Suprapubic skin (tissue), 4 donors: ENCODE data around the gene AP5B1. TPM values are rescaled to one million over a fixed set of nuclear protein-coding genes. Genes with fewer than 3 reads are reported as not detected.
"Not testable (repeated sequence)": the region's sequence is repeated elsewhere in the genome, so short reads cannot be mapped to it uniquely, and the experiment has no call there.

ENCODE experiments used
- DNase-seq, 2 donors: peaks; one replicate each; pipeline ENCODE4 v3.0.0-alpha.2; 2019; ENCODE audit warnings: low spot score in 2 of 2
- H3K27ac ChIP-seq: fragments of 200-600 bp; sonication (generic); one replicate; pipeline ENCODE4 v1.5.1; 2019
- H3K27me3 ChIP-seq: fragments of 200-600 bp; sonication (generic); one replicate; pipeline ENCODE4 v1.5.1; 2019
- H3K36me3 ChIP-seq: fragments of 200-600 bp; sonication (generic); one replicate; pipeline ENCODE4 v1.5.1; 2019
- H3K4me1 ChIP-seq: fragments of 200-600 bp; sonication (generic); one replicate; pipeline ENCODE4 v1.5.1; 2019
- H3K4me3 ChIP-seq: fragments of 200-600 bp; sonication (generic); one replicate; pipeline ENCODE4 v1.5.1; 2019; ENCODE audit warnings: mild to moderate bottlenecking
- H3K9me3 ChIP-seq: fragments of 200-600 bp; sonication (generic); one replicate; pipeline ENCODE4 v1.5.1; 2019
- EP300 ChIP-seq: sonication (generic); formaldehyde crosslinking; IDR thresholded peaks from one replicate; pipeline ENCODE4 v1.6.1; 2017; ENCODE audit warnings: antibody characterized with exemption
- POLR2A ChIP-seq, 2 donors: fragments of 450-650 bp; IDR thresholded peaks; one replicate each; pipeline ENCODE4 v1.6.1; 2017; ENCODE audit warnings: antibody characterized with exemption in 2 of 2, mild to moderate bottlenecking in 2 of 2, moderate library complexity in 2 of 2
- POLR2AphosphoS5 ChIP-seq, 3 donors: sonication (generic); formaldehyde crosslinking; IDR thresholded peaks; one replicate each; pipeline ENCODE4 v1.6.1; 2017; ENCODE audit warnings: antibody characterized with exemption in 3 of 3
- WGBS: methylation state at CpG from one replicate; pipeline ENCODE4 v1.1.5; 2018; 5-methylcytosine and 5-hydroxymethylcytosine counted together
- total RNA-seq, 4 donors: library from RNA; depleted of rRNA; stranded (reverse); fragments of >200 nt; gene quantifications; one replicate each; pipeline ENCODE4 v1.1.0, GENCODE V29; 2016
- TF ChIP-seq, protein P1 (sequence below), 2 donors: fragments of 200-600 bp in 1 of 2; fragments of 450-650 bp in 1 of 2; sonication (generic) in 1 of 2; IDR thresholded peaks; one replicate each; pipeline ENCODE4 v1.5.1; 2016 to 2019; ENCODE audit warnings: antibody characterized with exemption in 2 of 2, mild to moderate bottlenecking in 1 of 2, moderate library complexity in 1 of 2

The AP5B1 gene
- total RNA-seq, 4 donors from 2014 or later, result 26.3 to 55.9 (median 38.1) TPM

GRCh38 chr11:65736810-65737209 is 44.0 kb downstream of the AP5B1 start:
- no peaks in the 10 kb centered on the region for H3K36me3 ChIP-seq
- no peaks in the 10 kb centered on the region for H3K9me3 ChIP-seq
- no peak for DNase-seq
- no peaks in the 10 kb centered on the region for H3K4me1 ChIP-seq
- TF ChIP-seq, protein P1, sequence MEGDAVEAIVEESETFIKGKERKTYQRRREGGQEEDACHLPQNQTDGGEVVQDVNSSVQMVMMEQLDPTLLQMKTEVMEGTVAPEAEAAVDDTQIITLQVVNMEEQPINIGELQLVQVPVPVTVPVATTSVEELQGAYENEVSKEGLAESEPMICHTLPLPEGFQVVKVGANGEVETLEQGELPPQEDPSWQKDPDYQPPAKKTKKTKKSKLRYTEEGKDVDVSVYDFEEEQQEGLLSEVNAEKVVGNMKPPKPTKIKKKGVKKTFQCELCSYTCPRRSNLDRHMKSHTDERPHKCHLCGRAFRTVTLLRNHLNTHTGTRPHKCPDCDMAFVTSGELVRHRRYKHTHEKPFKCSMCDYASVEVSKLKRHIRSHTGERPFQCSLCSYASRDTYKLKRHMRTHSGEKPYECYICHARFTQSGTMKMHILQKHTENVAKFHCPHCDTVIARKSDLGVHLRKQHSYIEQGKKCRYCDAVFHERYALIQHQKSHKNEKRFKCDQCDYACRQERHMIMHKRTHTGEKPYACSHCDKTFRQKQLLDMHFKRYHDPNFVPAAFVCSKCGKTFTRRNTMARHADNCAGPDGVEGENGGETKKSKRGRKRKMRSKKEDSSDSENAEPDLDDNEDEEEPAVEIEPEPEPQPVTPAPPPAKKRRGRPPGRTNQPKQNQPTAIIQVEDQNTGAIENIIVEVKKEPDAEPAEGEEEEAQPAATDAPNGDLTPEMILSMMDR (IDR thresholded peaks at IDR 0.05), result no peak
- TF ChIP-seq EP300, result no peak
- no peak for TF ChIP-seq POLR2A (IDR thresholded peaks at IDR 0.05)
- no peak for TF ChIP-seq POLR2AphosphoS5 (IDR thresholded peaks at IDR 0.05)
- no peak overlapping the region for H3K4me3 ChIP-seq
- no peaks in the 10 kb centered on the region for H3K27me3 ChIP-seq
- H3K27ac ChIP-seq, result no peak overlapping the region

- not testable (repeated sequence) for H3K4me3 ChIP-seq, H3K27ac ChIP-seq, H3K4me1 ChIP-seq, H3K9me3 ChIP-seq, DNase-seq, H3K27me3 ChIP-seq, H3K36me3 ChIP-seq
- 50% methylated on average over 4 of the region's 4 CpGs for WGBS
Observed at GRCh38 chr11:65735111-65735510, 45.7 kb downstream of the AP5B1 start.

- Histone ChIP-seq H3K36me3 (no peaks in the 10 kb centered on the region), H3K27ac (no peak overlapping the region), H3K9me3 (no peaks in the 10 kb centered on the region), H3K4me1 (no peaks in the 10 kb centered on the region), H3K4me3 (no peak overlapping the region), H3K27me3 (no peaks in the 10 kb centered on the region)
- TF ChIP-seq EP300 (no peak), POLR2AphosphoS5 (IDR thresholded peaks at IDR 0.05) (no peak), POLR2A (IDR thresholded peaks at IDR 0.05) (no peak)
- TF ChIP-seq, protein P1 (IDR thresholded peaks at IDR 0.05), result no peak
- WGBS, result 30% methylated on average over 5 of the region's 5 CpGs
- DNase-seq, result no peak
Observed at GRCh38 chr11:65730461-65730860, 50.3 kb downstream of the AP5B1 start.

GRCh38 chr11:65727865-65728264 is 52.9 kb downstream of the AP5B1 start:
- 98% methylated on average over 6 of the region's 15 CpGs for WGBS
- no peak for DNase-seq

DNA sequence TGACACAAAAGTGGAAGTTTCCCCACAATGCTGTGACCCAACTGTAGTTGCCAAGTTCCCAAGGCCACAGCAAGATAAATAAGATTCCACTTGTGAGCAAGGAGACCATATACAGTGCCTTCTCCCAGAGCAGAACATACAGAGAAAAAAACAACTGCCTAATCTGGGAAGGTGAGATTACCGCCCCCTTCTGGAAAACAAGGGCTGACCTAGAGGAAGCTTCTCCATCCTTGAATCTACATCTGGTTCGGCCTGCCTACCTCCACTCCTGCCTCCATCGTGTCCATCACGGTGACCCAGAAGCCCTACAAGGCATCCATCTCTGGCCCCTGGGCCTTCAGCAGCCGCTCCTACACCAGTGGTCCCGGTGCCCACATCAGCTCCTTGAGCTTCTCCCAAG is 54.1 kb downstream of the AP5B1 start:
- 80% methylated on average over 6 of the region's 6 CpGs for WGBS
- H3K27me3 ChIP-seq, result no peaks in the 10 kb centered on the region

More at GRCh38 chr11:65727865-65728264, 52.9 kb downstream of the AP5B1 start:
- Histone ChIP-seq H3K4me1 (no peaks in the 10 kb centered on the region), H3K27me3 (no peaks in the 10 kb centered on the region), H3K9me3 (no peaks in the 10 kb centered on the region), H3K4me3 (no peak overlapping the region), H3K27ac (no peak overlapping the region), H3K36me3 (no peaks in the 10 kb centered on the region)
- no peak for TF ChIP-seq POLR2AphosphoS5 (IDR thresholded peaks at IDR 0.05)
- TF ChIP-seq EP300, result no peak
- TF ChIP-seq, protein P1 (IDR thresholded peaks at IDR 0.05), result no peak
- no peak for TF ChIP-seq POLR2A (IDR thresholded peaks at IDR 0.05)

More for the DNA sequence above, 54.1 kb downstream of the AP5B1 start:
- no peak overlapping the region for H3K4me3 ChIP-seq
- no peaks in the 10 kb centered on the region for H3K36me3 ChIP-seq
- DNase-seq, result no peak
- no peaks in the 10 kb centered on the region for H3K9me3 ChIP-seq
- H3K27ac ChIP-seq, result no peak overlapping the region
- H3K4me1 ChIP-seq, result no peaks in the 10 kb centered on the region
- no peak for TF ChIP-seq EP300
- TF ChIP-seq, protein P1 (IDR thresholded peaks at IDR 0.05), result no peak
- TF ChIP-seq POLR2AphosphoS5 (IDR thresholded peaks at IDR 0.05), result no peak
- no peak for TF ChIP-seq POLR2A (IDR thresholded peaks at IDR 0.05)

Other genes with a start within 250 kb of the AP5B1 start
- gene LTBP3, start 222.6 kb downstream of the AP5B1 start, total RNA-seq, result 10 to 100 TPM; 65.1 to 86.7 (median 71.0) TPM
- gene ZNRD2, start 210.5 kb downstream of the AP5B1 start, total RNA-seq, result 10 to 100 TPM; 60.9 to 97.4 (median 77.9) TPM
- 100 to 1,000 TPM in 1 of 4 donors, 10 to 100 TPM in 3; 45.2 to 103 (median 72.0) TPM for gene FAM89B, start 208.4 kb downstream of the AP5B1 start, total RNA-seq
- 100 to 1,000 TPM in 1 of 4 donors, 10 to 100 TPM in 3; 40.3 to 150 (median 56.2) TPM for gene EHBP1L1, start 204.9 kb downstream of the AP5B1 start, total RNA-seq
- gene KCNK7, start 185.2 kb downstream of the AP5B1 start, total RNA-seq, result 100 to 1,000 TPM in 3 of 4 donors, 10 to 100 TPM in 1; 32.6 to 183 (median 144) TPM
- gene MAP3K11, start 166.8 kb downstream of the AP5B1 start, total RNA-seq, result 10 to 100 TPM; 29.2 to 45.5 (median 37.0) TPM
- 10 to 100 TPM; 38.5 to 59.3 (median 43.6) TPM for gene PCNX3, start 165.2 kb downstream of the AP5B1 start, total RNA-seq
- gene SIPA1, start 142.9 kb downstream of the AP5B1 start, total RNA-seq, result 10 to 100 TPM; 14.9 to 21.6 (median 19.0) TPM
- gene RELA, start 118.1 kb downstream of the AP5B1 start, total RNA-seq, result 100 to 1,000 TPM in 2 of 4 donors, 10 to 100 TPM in 2; 71.7 to 111 (median 93.5) TPM
- 100 to 1,000 TPM in 1 of 4 donors, 10 to 100 TPM in 3; 69.8 to 103 (median 77.5) TPM for gene KAT5, start 68.7 kb downstream of the AP5B1 start, total RNA-seq
- 10 to 100 TPM; 24.5 to 53.8 (median 33.7) TPM for gene RNASEH2C, start 60.2 kb downstream of the AP5B1 start, total RNA-seq
- gene OVOL1, start 6.1 kb upstream of the AP5B1 start, total RNA-seq, result 100 to 1,000 TPM in 2 of 4 donors, 10 to 100 TPM in 2; 64.4 to 196 (median 121) TPM
- 1 to 10 TPM in 1 of 4 donors, under 1 TPM in 1, not detected in 2; 0.76 to 1.1 TPM for gene SNX32, start 53.0 kb upstream of the AP5B1 start, total RNA-seq
- gene CFL1, start 77.2 kb upstream of the AP5B1 start, total RNA-seq, result 100 to 1,000 TPM; 331 to 608 (median 584) TPM
- 10 to 100 TPM; 22.8 to 46.2 (median 32.2) TPM for gene MUS81, start 79.5 kb upstream of the AP5B1 start, total RNA-seq
- 10 to 100 TPM in 3 of 4 donors, 1 to 10 TPM in 1; 7.3 to 22.0 (median 13.0) TPM for gene EFEMP2, start 91.8 kb upstream of the AP5B1 start, total RNA-seq
- gene CTSW, start 98.9 kb upstream of the AP5B1 start, total RNA-seq, result 1 to 10 TPM in 2 of 4 donors, under 1 TPM in 1, not detected in 1; 0.76 to 5.0 (median 1.4) TPM
- 10 to 100 TPM; 46.9 to 89.3 (median 74.6) TPM for gene FIBP, start 107.5 kb upstream of the AP5B1 start, total RNA-seq
- gene CCDC85B, start 109.7 kb upstream of the AP5B1 start, total RNA-seq, result 10 to 100 TPM; 16.0 to 35.8 (median 28.0) TPM
- 100 to 1,000 TPM in 1 of 4 donors, 10 to 100 TPM in 1, 1 to 10 TPM in 2; 5.0 to 118 (median 28.9) TPM for gene FOSL1, start 119.4 kb upstream of the AP5B1 start, total RNA-seq
- 10 to 100 TPM; 17.4 to 21.6 (median 19.5) TPM for gene C11orf68, start 138.1 kb upstream of the AP5B1 start, total RNA-seq
- gene DRAP1, start 138.4 kb upstream of the AP5B1 start, total RNA-seq, result 10 to 100 TPM; 54.2 to 82.5 (median 68.0) TPM
- not detected for gene TSGA10IP, start 164.5 kb upstream of the AP5B1 start, total RNA-seq
- gene SART1, start 180.8 kb upstream of the AP5B1 start, total RNA-seq, result 10 to 100 TPM; 21.1 to 56.6 (median 26.1) TPM
- 10 to 100 TPM; 51.8 to 61.6 (median 55.9) TPM for gene EIF1AD, start 221.2 kb upstream of the AP5B1 start, total RNA-seq
- gene BANF1, start 221.5 kb upstream of the AP5B1 start, total RNA-seq, result 10 to 100 TPM; 32.1 to 54.2 (median 42.6) TPM
- 1,000 to 10,000 TPM in 2 of 4 donors, 100 to 1,000 TPM in 1, 10 to 100 TPM in 1; 48.8 to 2,556 (median 968) TPM for gene CST6, start 231.0 kb upstream of the AP5B1 start, total RNA-seq
- not detected for gene CATSPER1, start 245.5 kb upstream of the AP5B1 start, total RNA-seq